ENCODE results near the gene PGBD5.

The PGBD5 gene

DNA sequence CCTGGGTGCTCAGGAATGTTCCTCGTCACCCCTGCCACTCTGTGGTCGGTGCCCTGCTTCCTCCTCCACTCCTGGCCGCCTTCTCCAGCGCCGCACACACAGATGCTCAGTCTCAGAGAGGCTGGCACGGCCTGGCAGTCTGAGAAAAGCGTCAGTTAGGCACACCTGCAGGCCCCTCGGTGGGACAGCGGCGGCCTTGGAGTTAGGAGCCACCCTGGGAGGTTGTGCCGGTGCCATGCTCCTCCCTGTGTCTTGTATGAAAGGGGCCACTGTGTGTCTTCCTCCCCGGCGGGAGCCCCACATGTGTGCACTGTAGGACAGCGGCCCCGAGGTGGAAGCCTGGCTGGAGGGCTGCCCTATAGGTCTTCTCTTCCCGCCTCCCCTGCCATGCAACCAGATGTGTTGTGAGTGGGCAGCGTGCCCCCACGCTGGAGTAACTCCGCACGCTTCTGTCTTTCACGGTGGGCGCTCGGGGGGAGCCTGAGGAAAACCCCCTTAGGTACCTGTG is 145.2 kb downstream of the PGBD5 start:
- no peak for DNase-seq (ENCODE audit: low read depth, low spot score)
- in situ Hi-C loops (cut with HindIII; ENCODE audit: low sequenced_read_pairs), result no loop called here
- no peak overlapping the region for H3K4me3 ChIP-seq (ENCODE audit: low read depth, low read length)
- TF ChIP-seq, protein P1, sequence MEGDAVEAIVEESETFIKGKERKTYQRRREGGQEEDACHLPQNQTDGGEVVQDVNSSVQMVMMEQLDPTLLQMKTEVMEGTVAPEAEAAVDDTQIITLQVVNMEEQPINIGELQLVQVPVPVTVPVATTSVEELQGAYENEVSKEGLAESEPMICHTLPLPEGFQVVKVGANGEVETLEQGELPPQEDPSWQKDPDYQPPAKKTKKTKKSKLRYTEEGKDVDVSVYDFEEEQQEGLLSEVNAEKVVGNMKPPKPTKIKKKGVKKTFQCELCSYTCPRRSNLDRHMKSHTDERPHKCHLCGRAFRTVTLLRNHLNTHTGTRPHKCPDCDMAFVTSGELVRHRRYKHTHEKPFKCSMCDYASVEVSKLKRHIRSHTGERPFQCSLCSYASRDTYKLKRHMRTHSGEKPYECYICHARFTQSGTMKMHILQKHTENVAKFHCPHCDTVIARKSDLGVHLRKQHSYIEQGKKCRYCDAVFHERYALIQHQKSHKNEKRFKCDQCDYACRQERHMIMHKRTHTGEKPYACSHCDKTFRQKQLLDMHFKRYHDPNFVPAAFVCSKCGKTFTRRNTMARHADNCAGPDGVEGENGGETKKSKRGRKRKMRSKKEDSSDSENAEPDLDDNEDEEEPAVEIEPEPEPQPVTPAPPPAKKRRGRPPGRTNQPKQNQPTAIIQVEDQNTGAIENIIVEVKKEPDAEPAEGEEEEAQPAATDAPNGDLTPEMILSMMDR (IDR thresholded peaks at IDR 0.05; ENCODE audit: low read depth, low read length), result no peak

DNA sequence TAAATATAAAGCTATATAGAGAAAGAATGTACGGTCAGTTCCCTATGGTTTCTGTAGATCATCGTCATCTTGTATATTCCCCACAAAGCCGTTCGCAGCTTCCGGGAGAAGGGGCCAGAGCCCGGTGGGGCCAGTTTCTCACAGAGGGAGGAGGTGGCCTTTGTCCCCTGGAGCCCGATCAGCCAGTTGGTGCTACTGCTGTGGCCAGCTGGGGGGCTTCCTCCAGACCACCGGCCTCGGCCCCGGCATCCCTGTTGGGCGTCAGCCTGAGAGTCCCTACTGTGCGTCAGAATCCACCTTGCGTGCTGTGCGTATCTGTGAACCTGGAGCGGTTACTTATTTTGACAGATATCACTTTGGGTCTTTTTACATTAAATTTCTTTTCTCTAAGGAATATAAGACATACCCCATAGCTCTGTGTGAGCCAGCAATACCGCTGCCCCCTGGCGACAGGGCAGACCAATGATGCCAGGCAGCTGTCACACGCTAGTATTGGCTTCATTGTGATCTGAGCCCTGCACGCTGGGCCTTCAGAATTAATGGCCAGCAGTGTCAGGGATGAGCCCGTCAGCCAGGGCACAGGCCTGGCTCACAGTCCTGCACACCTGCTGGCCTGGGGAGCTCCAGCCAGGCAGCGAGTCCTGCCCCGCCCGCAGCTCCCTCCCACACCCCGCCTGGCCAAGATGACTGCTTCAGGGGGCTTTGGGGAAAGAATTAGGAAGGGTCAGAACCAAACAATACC is 145.9 kb downstream of the PGBD5 start:
- in situ Hi-C loops (cut with HindIII; ENCODE audit: low sequenced_read_pairs), result no loop called here

GRCh38 chr1:230279583-230279945 is 146.6 kb downstream of the PGBD5 start:
- H3K4me3 ChIP-seq (ENCODE audit: low read depth, low read length), result no peak overlapping the region
- in situ Hi-C loops (cut with HindIII; ENCODE audit: low sequenced_read_pairs), result no loop called here
- TF ChIP-seq, protein P1 (IDR thresholded peaks at IDR 0.05; ENCODE audit: low read depth, low read length), result no peak
- no peak for DNase-seq (ENCODE audit: low read depth, low spot score)

More for the DNA sequence above, 145.9 kb downstream of the PGBD5 start:
- TF ChIP-seq, protein P1 (IDR thresholded peaks at IDR 0.05; ENCODE audit: low read depth, low read length), result no peak
- no peak overlapping the region for H3K4me3 ChIP-seq (ENCODE audit: low read depth, low read length)
- DNase-seq (ENCODE audit: low read depth, low spot score), result no peak

DNA sequence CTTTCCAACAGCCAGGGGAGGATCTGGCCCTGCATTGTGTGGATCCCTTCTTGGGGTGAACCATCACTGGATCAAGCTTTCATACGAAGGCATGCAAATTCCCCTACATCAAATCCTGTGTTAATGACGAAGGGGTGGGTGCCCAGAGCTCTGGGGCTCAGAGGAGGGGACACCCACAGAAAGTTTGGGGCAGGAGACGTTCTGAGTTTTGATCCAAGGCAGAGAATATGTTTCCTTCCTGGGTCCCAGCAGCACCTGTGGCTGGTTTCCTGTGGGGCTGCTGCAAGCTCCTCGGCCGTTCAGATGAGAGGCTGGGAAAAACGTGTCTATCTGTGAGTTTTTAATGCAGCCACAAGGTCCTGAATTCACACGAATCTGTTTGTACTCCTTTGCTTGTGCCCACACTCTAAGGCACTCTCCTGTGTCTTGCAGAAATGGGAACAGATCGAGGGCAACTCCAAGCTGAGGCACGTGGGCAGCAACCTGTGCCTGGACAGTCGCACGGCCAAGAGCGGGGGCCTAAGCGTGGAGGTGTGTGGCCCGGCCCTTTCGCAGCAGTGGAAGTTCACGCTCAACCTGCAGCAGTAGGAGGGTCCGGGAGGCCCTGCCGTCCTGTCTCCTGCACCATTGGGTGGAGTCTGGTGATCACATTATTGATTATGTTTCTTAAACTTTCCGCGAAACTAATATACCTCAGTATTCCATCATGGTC is 147.1 kb downstream of the PGBD5 start:
- in situ Hi-C loops (cut with HindIII; ENCODE audit: low sequenced_read_pairs), result no loop called here
- H3K4me3 ChIP-seq (ENCODE audit: low read depth, low read length), result no peak overlapping the region
- no peak for DNase-seq (ENCODE audit: low read depth, low spot score)
- TF ChIP-seq, protein P1 (IDR thresholded peaks at IDR 0.05; ENCODE audit: low read depth, low read length), result no peak

- H3K4me3 ChIP-seq (ENCODE audit: low read depth, low read length), result no peak overlapping the region
- in situ Hi-C loops (cut with HindIII; ENCODE audit: low sequenced_read_pairs), result no loop called here
- TF ChIP-seq, protein P1 (IDR thresholded peaks at IDR 0.05; ENCODE audit: low read depth, low read length), result no peak
- no peak for DNase-seq (ENCODE audit: low read depth, low spot score)
Observed at GRCh38 chr1:230278376-230278775, 147.8 kb downstream of the PGBD5 start.

DNA sequence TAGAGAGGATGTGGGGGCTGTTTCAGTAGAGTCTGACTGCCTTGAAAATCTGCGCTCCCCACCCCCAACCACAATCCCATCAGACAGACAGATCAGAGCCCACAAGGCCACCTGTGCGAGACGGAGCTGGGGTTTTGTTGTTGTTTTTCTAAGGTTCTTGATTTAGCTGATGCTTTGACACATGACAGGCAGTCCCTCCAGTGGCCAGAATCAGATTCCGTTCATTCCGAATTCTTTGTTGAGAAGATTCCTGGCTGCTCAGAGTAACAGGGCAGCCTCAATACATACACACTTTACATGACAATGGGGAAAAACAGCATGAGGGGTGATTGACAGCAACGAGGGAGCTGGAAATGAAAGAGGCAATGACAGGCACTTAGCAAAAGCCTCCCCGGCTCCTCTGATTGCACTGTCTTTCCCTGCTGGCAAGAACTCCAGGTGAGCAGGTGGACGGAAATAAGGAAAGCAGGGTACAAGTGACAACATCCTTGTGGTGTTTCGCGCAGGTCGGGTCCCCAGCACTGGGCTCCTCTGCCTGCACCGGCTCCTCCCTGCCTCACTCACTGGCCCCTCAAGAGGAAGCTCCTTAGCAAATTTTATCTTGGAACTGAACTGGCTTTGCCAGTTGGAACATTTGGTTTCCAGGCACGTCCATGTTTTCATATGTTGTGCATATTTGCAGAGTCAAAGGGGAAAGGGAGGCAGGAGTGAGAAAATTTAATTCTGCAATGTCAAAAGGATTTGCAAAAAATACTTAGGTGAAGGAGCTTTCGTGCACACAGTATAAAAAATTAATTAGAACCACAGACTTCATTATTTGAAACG is 148.7 kb downstream of the PGBD5 start:
- no peak for DNase-seq (ENCODE audit: low read depth, low spot score)

More for the DNA sequence above, 148.7 kb downstream of the PGBD5 start:
- in situ Hi-C loops (cut with HindIII; ENCODE audit: low sequenced_read_pairs), result no loop called here
- H3K4me3 ChIP-seq (ENCODE audit: low read depth, low read length), result no peak overlapping the region
- TF ChIP-seq, protein P1 (IDR thresholded peaks at IDR 0.05; ENCODE audit: low read depth, low read length), result no peak

All from astrocyte of the spinal cord (primary cell).